Activated T-cell treated with anti-CD3 and anti-CD28 coated beads, Interleukin-2, amount 50 U/mL, for 24 hours (primary cell): ENCODE data around the gene SCMH1.
"Not testable (repeated sequence)": the region's sequence is repeated elsewhere in the genome, so short reads cannot be mapped to it uniquely, and the experiment has no call there.

ENCODE experiments used
- DNase-seq: peaks from one replicate; pipeline ENCODE4 v3.0.0-alpha.2; 2020
- H3K27ac Mint-ChIP-seq: 2 replicates; pipeline ENCODE4 v1.8.0; 2020; ENCODE audit warnings: mild to moderate bottlenecking, mixed read lengths
- H3K27me3 Mint-ChIP-seq: 2 replicates; pipeline ENCODE4 v1.8.0; 2020; ENCODE audit warnings: mixed read lengths
- H3K36me3 Mint-ChIP-seq: 2 replicates; pipeline ENCODE4 v1.8.0; 2020; ENCODE audit warnings: low read depth, mixed read lengths
- H3K4me1 Mint-ChIP-seq: 2 replicates; pipeline ENCODE4 v1.8.0; 2020; ENCODE audit warnings: low read depth, mixed read lengths
- H3K4me3 Mint-ChIP-seq: 2 replicates; pipeline ENCODE4 v1.8.0; 2020; ENCODE audit warnings: mild to moderate bottlenecking, moderate library complexity, mixed read lengths
- H3K9me3 Mint-ChIP-seq: 2 replicates; pipeline ENCODE4 v1.8.0; 2020; ENCODE audit warnings: mixed read lengths

Gene SCMH1

GRCh38 chr1:41239988-41240610 is 2.0 kb downstream of the SCMH1 start:
- Mint-ChIP-seq H3K27ac (peak overlapping the region; percentile 89), H3K9me3 (no peaks in the 10 kb centered on the region), H3K4me3 (peak overlapping the region; percentile 85), H3K36me3 (peaks cover 8% of the 10 kb centered on the region), H3K4me1 (peaks cover 29% of the 10 kb centered on the region), H3K27me3 (no peaks in the 10 kb centered on the region)
- DNase-seq: no peak

GRCh38 chr1:41238311-41238988 is 3.7 kb downstream of the SCMH1 start:
- H3K27ac Mint-ChIP-seq: no peak overlapping the region
- H3K27me3 Mint-ChIP-seq: no peaks in the 10 kb centered on the region
- H3K4me1 Mint-ChIP-seq: peaks cover 32% of the 10 kb centered on the region
- no peaks in the 10 kb centered on the region for H3K9me3 Mint-ChIP-seq
- no peak for DNase-seq
- H3K36me3 Mint-ChIP-seq: peaks cover 18% of the 10 kb centered on the region
- no peak overlapping the region for H3K4me3 Mint-ChIP-seq

- Mint-ChIP-seq H3K27me3 (no peaks in the 10 kb centered on the region), H3K36me3 (peaks cover 18% of the 10 kb centered on the region), H3K27ac (no peak overlapping the region)
Observed at GRCh38 chr1:41236781-41237180, 5.3 kb downstream of the SCMH1 start.

GRCh38 chr1:41235893-41236292 is 6.2 kb downstream of the SCMH1 start:
- H3K4me3 Mint-ChIP-seq: no peak overlapping the region
- no peaks in the 10 kb centered on the region for H3K9me3 Mint-ChIP-seq

More at GRCh38 chr1:41236781-41237180, 5.3 kb downstream of the SCMH1 start:
- H3K4me1 Mint-ChIP-seq: peaks cover 24% of the 10 kb centered on the region
- DNase-seq: no peak
- no peak overlapping the region for H3K4me3 Mint-ChIP-seq
- H3K9me3 Mint-ChIP-seq: no peaks in the 10 kb centered on the region

GRCh38 chr1:41233708-41234107 is 8.4 kb downstream of the SCMH1 start:
- Mint-ChIP-seq H3K27ac (no peak overlapping the region), H3K9me3 (no peaks in the 10 kb centered on the region)
- no peak for DNase-seq

More at GRCh38 chr1:41235893-41236292, 6.2 kb downstream of the SCMH1 start:
- Mint-ChIP-seq H3K36me3 (peaks cover 16% of the 10 kb centered on the region), H3K4me1 (peaks cover 22% of the 10 kb centered on the region), H3K27me3 (no peaks in the 10 kb centered on the region), H3K27ac (no peak overlapping the region)
- no peak for DNase-seq

GRCh38 chr1:41232305-41232704 is 9.8 kb downstream of the SCMH1 start:
- no peaks in the 10 kb centered on the region for H3K27me3 Mint-ChIP-seq
- H3K4me1 Mint-ChIP-seq: peaks cover 14% of the 10 kb centered on the region
- H3K4me3 Mint-ChIP-seq: no peak overlapping the region
- H3K9me3 Mint-ChIP-seq: no peaks in the 10 kb centered on the region
- DNase-seq: no peak
- no peak overlapping the region for H3K27ac Mint-ChIP-seq
- peaks cover 31% of the 10 kb centered on the region for H3K36me3 Mint-ChIP-seq

More at GRCh38 chr1:41233708-41234107, 8.4 kb downstream of the SCMH1 start:
- peaks cover 11% of the 10 kb centered on the region for H3K4me1 Mint-ChIP-seq
- H3K4me3 Mint-ChIP-seq: no peak overlapping the region
- H3K27me3 Mint-ChIP-seq: no peaks in the 10 kb centered on the region
- H3K36me3 Mint-ChIP-seq: peaks cover 22% of the 10 kb centered on the region

- Mint-ChIP-seq H3K36me3 (peaks cover 29% of the 10 kb centered on the region), H3K27me3 (no peaks in the 10 kb centered on the region), H3K27ac (no peak overlapping the region), H3K4me1 (peaks cover 13% of the 10 kb centered on the region), H3K4me3 (no peak overlapping the region), H3K9me3 (no peaks in the 10 kb centered on the region)
- DNase-seq: no peak
Observed at GRCh38 chr1:41230656-41231055, 11.4 kb downstream of the SCMH1 start.

- H3K27ac Mint-ChIP-seq, H3K4me3 Mint-ChIP-seq: not testable (repeated sequence)
Observed at GRCh38 chr1:41229219-41229618, 12.9 kb downstream of the SCMH1 start.

GRCh38 chr1:41226815-41227434 is 15.2 kb downstream of the SCMH1 start:
- Mint-ChIP-seq H3K27ac (no peak overlapping the region), H3K4me3 (no peak overlapping the region), H3K4me1 (peaks cover 20% of the 10 kb centered on the region), H3K9me3 (no peaks in the 10 kb centered on the region), H3K36me3 (peaks cover 24% of the 10 kb centered on the region), H3K27me3 (no peaks in the 10 kb centered on the region)
- DNase-seq: no peak

More at GRCh38 chr1:41229219-41229618, 12.9 kb downstream of the SCMH1 start:
- peaks cover 13% of the 10 kb centered on the region for H3K4me1 Mint-ChIP-seq
- DNase-seq, H3K9me3 Mint-ChIP-seq, H3K27me3 Mint-ChIP-seq: not testable (repeated sequence)
- peaks cover 28% of the 10 kb centered on the region for H3K36me3 Mint-ChIP-seq

GRCh38 chr1:41225495-41225894 is 16.6 kb downstream of the SCMH1 start:
- no peak for DNase-seq
- peaks cover 33% of the 10 kb centered on the region for H3K36me3 Mint-ChIP-seq
- H3K4me3 Mint-ChIP-seq: no peak overlapping the region
- H3K27ac Mint-ChIP-seq: no peak overlapping the region
- no peaks in the 10 kb centered on the region for H3K27me3 Mint-ChIP-seq
- H3K9me3 Mint-ChIP-seq: peaks cover 6% of the 10 kb centered on the region
- peaks cover 18% of the 10 kb centered on the region for H3K4me1 Mint-ChIP-seq

GRCh38 chr1:41222496-41222895 is 19.6 kb downstream of the SCMH1 start:
- Mint-ChIP-seq H3K27me3 (no peaks in the 10 kb centered on the region), H3K4me3 (no peak overlapping the region), H3K27ac (no peak overlapping the region), H3K4me1 (peaks cover 15% of the 10 kb centered on the region), H3K36me3 (peaks cover 47% of the 10 kb centered on the region), H3K9me3 (peaks cover 24% of the 10 kb centered on the region)
- no peak for DNase-seq

- Mint-ChIP-seq H3K27ac (no peak overlapping the region), H3K9me3 (peaks cover 24% of the 10 kb centered on the region), H3K4me1 (peaks cover 12% of the 10 kb centered on the region), H3K27me3 (no peaks in the 10 kb centered on the region), H3K4me3 (no peak overlapping the region), H3K36me3 (peaks cover 50% of the 10 kb centered on the region)
- DNase-seq: no peak
Observed at GRCh38 chr1:41221995-41222394, 20.1 kb downstream of the SCMH1 start.

GRCh38 chr1:41218152-41218551 is 24.0 kb downstream of the SCMH1 start:
- peaks cover 24% of the 10 kb centered on the region for H3K9me3 Mint-ChIP-seq
- peaks cover 53% of the 10 kb centered on the region for H3K36me3 Mint-ChIP-seq
- H3K27me3 Mint-ChIP-seq: no peaks in the 10 kb centered on the region
- no peak overlapping the region for H3K4me3 Mint-ChIP-seq
- DNase-seq: no peak
- peaks cover 16% of the 10 kb centered on the region for H3K4me1 Mint-ChIP-seq
- no peak overlapping the region for H3K27ac Mint-ChIP-seq

GRCh38 chr1:41217441-41217840 is 24.7 kb downstream of the SCMH1 start:
- no peak for DNase-seq
- Mint-ChIP-seq H3K36me3 (peaks cover 57% of the 10 kb centered on the region), H3K4me1 (peaks cover 10% of the 10 kb centered on the region), H3K27me3 (no peaks in the 10 kb centered on the region), H3K4me3 (no peak overlapping the region), H3K27ac (no peak overlapping the region), H3K9me3 (peaks cover 24% of the 10 kb centered on the region)

GRCh38 chr1:41215623-41216022 is 26.5 kb downstream of the SCMH1 start:
- peaks cover 65% of the 10 kb centered on the region for H3K36me3 Mint-ChIP-seq
- no peaks in the 10 kb centered on the region for H3K27me3 Mint-ChIP-seq
- H3K4me3 Mint-ChIP-seq: no peak overlapping the region
- H3K4me1 Mint-ChIP-seq: peaks cover 15% of the 10 kb centered on the region
- DNase-seq: no peak
- H3K9me3 Mint-ChIP-seq: peaks cover 22% of the 10 kb centered on the region
- H3K27ac Mint-ChIP-seq: no peak overlapping the region
